Measurements from ENCODE around the gene TXNRD1.

DNA sequence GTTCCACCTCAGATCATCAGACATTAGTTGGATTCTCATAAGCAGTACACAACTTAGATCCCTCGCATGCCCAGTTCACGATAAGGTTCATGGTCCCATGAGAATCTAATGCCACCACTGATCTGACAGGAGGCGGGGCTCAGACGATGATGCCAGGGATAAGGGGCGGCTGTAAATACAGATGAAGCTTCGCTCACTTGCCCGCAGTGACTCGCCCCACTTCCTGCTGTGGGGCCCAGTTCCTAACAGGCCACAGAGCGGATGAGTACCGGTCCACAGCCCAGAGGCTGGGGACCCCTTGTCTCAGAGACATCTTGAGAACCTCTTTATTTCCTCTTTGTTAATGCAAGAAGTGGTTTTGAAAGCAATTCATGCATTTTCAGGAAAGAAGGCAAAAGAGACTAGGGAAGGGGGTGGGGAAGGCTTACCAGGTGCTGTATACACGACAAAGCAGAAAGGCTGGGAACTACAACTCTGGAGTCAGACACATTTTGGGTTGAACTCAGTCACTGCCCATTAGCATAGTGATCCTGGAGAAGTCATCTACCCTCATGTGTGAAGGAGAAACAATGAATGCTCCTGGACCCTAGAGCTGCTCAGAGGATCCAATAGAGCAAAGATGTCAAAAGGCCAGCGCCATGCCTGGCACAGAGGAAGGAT, 156.6 kb downstream of the TXNRD1 start:
- TF ChIP-seq CTCF (conservative IDR thresholded peaks at IDR 0.05 in 1 of 2, IDR thresholded peaks at IDR 0.05 in 1 of 2; ENCODE audit: low read depth in 1 of 2, low read length in 2 of 2) (no peak), EZH2 (IDR thresholded peaks at IDR 0.05; ENCODE audit: low read length, missing control alignments) (no peak)
